ENCODE results near the gene AMBRA1.
A peak's percentile ranks its signal among the peaks of the same experiment; 100 is the strongest.

The AMBRA1 gene

GRCh38 chr11:46533396-46534100 is 60.3 kb downstream of the AMBRA1 start:
- no peak for DNase-seq

- no peak for DNase-seq
Measured at GRCh38 chr11:46529928-46530574, 63.8 kb downstream of the AMBRA1 start.

- peak; percentile 48 for DNase-seq
Measured at GRCh38 chr11:46529095-46529905, 64.5 kb downstream of the AMBRA1 start.

- peak; percentile 19 for DNase-seq
Measured at GRCh38 chr11:46528445-46529094, 65.3 kb downstream of the AMBRA1 start.

- peak; percentile 49 for DNase-seq
Measured at GRCh38 chr11:46527591-46528130, 66.2 kb downstream of the AMBRA1 start.

- no peak for DNase-seq
Measured at GRCh38 chr11:46526216-46527215, 67.3 kb downstream of the AMBRA1 start.

- DNase-seq, result peak; percentile 71
Measured at GRCh38 chr11:46524201-46524770, 69.5 kb downstream of the AMBRA1 start.

GRCh38 chr11:46523290-46523689 is 70.5 kb downstream of the AMBRA1 start:
- DNase-seq, result no peak

- no peak for DNase-seq
Measured at GRCh38 chr11:46522682-46523281, 71.0 kb downstream of the AMBRA1 start.

GRCh38 chr11:46521961-46522681 is 71.7 kb downstream of the AMBRA1 start:
- DNase-seq, result peak; percentile 75

GRCh38 chr11:46520971-46521745 is 72.7 kb downstream of the AMBRA1 start:
- no peak for DNase-seq

GRCh38 chr11:46519351-46519750 is 74.5 kb downstream of the AMBRA1 start:
- DNase-seq, result no peak

GRCh38 chr11:46518928-46519327 is 74.9 kb downstream of the AMBRA1 start:
- peak; percentile 69 for DNase-seq

GRCh38 chr11:46514370-46514769 is 79.5 kb downstream of the AMBRA1 start:
- no peak for DNase-seq

- no peak for DNase-seq
Measured at GRCh38 chr11:46513934-46514342, 79.9 kb downstream of the AMBRA1 start.

- no peak for DNase-seq
Measured at GRCh38 chr11:46512261-46512881, 81.5 kb downstream of the AMBRA1 start.

GRCh38 chr11:46511342-46511741 is 82.5 kb downstream of the AMBRA1 start:
- no peak for DNase-seq

GRCh38 chr11:46508360-46508759 is 85.5 kb downstream of the AMBRA1 start:
- no peak for DNase-seq

- DNase-seq, result no peak
Measured at GRCh38 chr11:46506483-46506791, 87.4 kb downstream of the AMBRA1 start.

Measured in inflammatory macrophage treated with lipopolysaccharide for 4 hours (primary cell).